K562 (cell line): ENCODE measurements around the gene LAMA5. TPM values are rescaled to one million over a fixed set of nuclear protein-coding genes. Genes with fewer than 3 reads are reported as not detected.

Source experiments
- ATAC-seq: fragments of 200-7000 bp; cut with Tn5 transposase; 3 replicates; pipeline ENCODE4 v1.9.1; 2020; ENCODE audit warnings: moderate library complexity
- BruUV-seq: library from RNA; stranded (reverse); fragments of 400-500 nt; replicated peaks from 2 replicates; lab custom pipeline; 2021; lab: Mats Ljungman, UMichigan
- CTCF ChIA-PET: fragments of 300-600 bp; formaldehyde crosslinking; extraction: SDS; loops from one replicate; lab custom pipeline; 2021; ENCODE audit warnings: low intra/inter-chr PET ratio; lab: Yijun Ruan, JAX
- POLR2A ChIA-PET: fragments of 300-600, 350-650 bp; sonication (Branson Sonifier 250); formaldehyde crosslinking; extraction: SDS; loops from one replicate; lab custom pipeline; 2021; ENCODE audit warnings: antibody characterized with exemption, inconsistent platforms; lab: Yijun Ruan, JAX
- DNase-seq, 4 experiments: peaks; one replicate each; pipeline versions ENCODE4 v3.0.0 to v3.0.0-alpha.2; 2011 to 2018; ENCODE audit warnings: low spot score in 3 of 4, mixed read lengths in 3 of 4; ENCODE audit errors: extremely low read depth in 1 of 4
- FAIRE-seq: peaks from 2 replicates; lab custom pipeline; 2011; peaks lifted over from hg19 to GRCh38; lab: Jason Lieb, UNC
- H2AFZ ChIP-seq: 2 replicates; pipeline ENCODE4 v1.6.0; 2011; ENCODE audit warnings: low read depth, low read length, control low read depth, inconsistent platforms
- H3K27ac ChIP-seq: fragments of 200-600 bp; 3 replicates; pipeline ENCODE4 v1.8.0; 2011; ENCODE audit warnings: low read depth, mild to moderate bottlenecking, control low read depth, inconsistent platforms, low read length, moderate library complexity, mixed read lengths; ENCODE audit errors: extremely low read depth
- H3K27me3 ChIP-seq, 2 experiments: fragments of 300-600 bp in 1 of 2; 2 replicates in 1 of 2; 3 replicates in 1 of 2; pipeline versions ENCODE4 v1.6.0 to v1.8.0; 2011; ENCODE audit warnings: inconsistent platforms in 2 of 2, low read length in 2 of 2, mild to moderate bottlenecking in 1 of 2, mixed read lengths in 1 of 2, moderate library complexity in 1 of 2; ENCODE audit not compliant: control insufficient read depth in 2 of 2, insufficient read depth in 2 of 2
- H3K36me3 ChIP-seq: fragments of 300-600 bp; 3 replicates; pipeline ENCODE4 v1.8.0; 2011; ENCODE audit warnings: mild to moderate bottlenecking, low read length, inconsistent platforms; ENCODE audit not compliant: control insufficient read depth, insufficient read depth
- H3K4me1 ChIP-seq, 2 experiments: fragments of 200-600 bp in 1 of 2; replicated peaks in 1 of 2; 2 replicates in 1 of 2; 3 replicates in 1 of 2; pipeline versions ENCODE4 v1.5.1 to v1.8.0; 2011; ENCODE audit warnings: inconsistent platforms in 2 of 2, low read length in 2 of 2, mild to moderate bottlenecking in 1 of 2, mixed read lengths in 1 of 2, moderate library complexity in 1 of 2; ENCODE audit not compliant: control insufficient read depth in 2 of 2, insufficient read depth in 2 of 2
- H3K4me2 ChIP-seq: 2 replicates; pipeline ENCODE4 v1.6.1; 2011; ENCODE audit warnings: low read length, control low read depth, inconsistent platforms, mixed read lengths; ENCODE audit not compliant: insufficient read depth
- H3K4me3 ChIP-seq: fragments of 200-600 bp; sonication (generic), shearing (Covaris generic); 2 replicates; pipeline ENCODE4 v1.5.1; 2016; ENCODE audit warnings: control low read depth, inconsistent platforms
- H3K79me2 ChIP-seq: fragments of 200-600 bp; 3 replicates; pipeline ENCODE4 v1.8.0; 2011; ENCODE audit warnings: low read length, inconsistent platforms; ENCODE audit not compliant: control insufficient read depth, insufficient read depth
- H3K9ac ChIP-seq, 2 experiments: 2 replicates each; pipeline versions ENCODE4 v1.6.0 to v1.6.1; 2011; ENCODE audit warnings: low read depth in 2 of 2, low read length in 2 of 2, control low read depth in 1 of 2, inconsistent platforms in 1 of 2, mild to moderate bottlenecking in 1 of 2, mixed read lengths in 1 of 2; ENCODE audit not compliant: insufficient read depth in 1 of 2
- H3K9me1 ChIP-seq: one replicate; pipeline ENCODE4 v1.6.0; 2011; ENCODE audit warnings: inconsistent platforms, mild to moderate bottlenecking, low read length, moderate library complexity; ENCODE audit not compliant: control insufficient read depth, insufficient read depth
- H3K9me3 ChIP-seq: replicated peaks from 2 replicates; pipeline ENCODE4 v1.5.1; 2011; ENCODE audit warnings: low read depth, low read length, inconsistent platforms; ENCODE audit not compliant: control insufficient read depth, insufficient read depth
- H4K20me1 ChIP-seq: replicated peaks from 2 replicates; pipeline ENCODE4 v1.6.1; 2011; ENCODE audit warnings: low read length, inconsistent platforms, mixed read lengths; ENCODE audit not compliant: control insufficient read depth, insufficient read depth
- CSDE1 ChIP-seq, 2 experiments: fragments of 450-650 bp; IDR thresholded peaks; 2 replicates each; pipeline ENCODE4 v1.6.1; 2016; ENCODE audit warnings: mild to moderate bottlenecking in 1 of 2
- MXD1 ChIP-seq: fragments of 250-450 bp; sonication (Bioruptor Pico); IDR thresholded peaks from 2 replicates; pipeline ENCODE4 v1.8.0; 2021; ENCODE audit warnings: borderline replicate concordance, mild to moderate bottlenecking, moderate library complexity; ENCODE audit not compliant: poor library complexity, severe bottlenecking
- RBFOX2 ChIP-seq: fragments of 200-400 bp; formaldehyde crosslinking; IDR thresholded peaks from 2 replicates; pipeline ENCODE4 v1.6.1; 2017; ENCODE audit warnings: low read depth, mild to moderate bottlenecking, low read length, moderate library complexity
- RFX5 ChIP-seq: IDR thresholded peaks from 2 replicates; pipeline ENCODE4 v1.6.1; 2011; ENCODE audit warnings: low read depth, mild to moderate bottlenecking, improper control_type of control experiment, low read length
- U2AF2 ChIP-seq: fragments of 200-400 bp; formaldehyde crosslinking; optimal IDR thresholded peaks from 2 replicates; pipeline ENCODE3; 2017; ENCODE audit warnings: low read depth, mild to moderate bottlenecking, low read length
- WGBS: fragments of 100-300 bp; shearing (Covaris generic); methylation state at CpG from one replicate; pipeline ENCODE4 v1.1.6; 2016; ENCODE audit warnings: low coverage, mixed read lengths; ENCODE audit not compliant: insufficient coverage; ENCODE audit errors: missing lambda C conversion rate; 5-methylcytosine and 5-hydroxymethylcytosine counted together
- in situ Hi-C: fragments of 300-500 bp; cut with MboI; formaldehyde crosslinking; loops from 4 replicates; pipeline ENCODE4 v1.15.0; 2018; ENCODE audit warnings: inconsistent platforms, mixed read lengths
- intact Hi-C: fragments of 100-400 bp; cut with micrococcal nuclease; formaldehyde crosslinking; loops from 2 replicates; pipeline ENCODE4 v1.14.2; 2022
- polyA plus RNA-seq, 8 experiments: library from polyadenylated mRNA; depleted of rRNA in 4 of 8; stranded (reverse) in 5 of 8; unstranded in 3 of 8; fragments of >200 nt; fragmentation: Nextera tagmentation in 2 of 8; fragmentation: Illumina TruSeq in 1 of 8; extraction: Ambion mirVana in 2 of 8; extraction: Trizol in 1 of 8; gene quantifications; 2 replicates each; pipeline versions ENCODE4 v1.2.1 to v1.2.3, GENCODE V29; 2011 to 2014; ENCODE audit warnings: inconsistent platforms in 1 of 8, missing spikeins in 1 of 8
- total RNA-seq, 7 experiments: library from RNA; depleted of rRNA in 6 of 7; stranded (reverse); fragments of >200 nt in 6 of 7; fragmentation: Illumina TruSeq in 2 of 7; extraction: Trizol in 2 of 7; gene quantifications; 2 replicates each; pipeline versions ENCODE4 v1.2.1 to v1.2.3, GENCODE V29; 2011 to 2021; ENCODE audit warnings: low replicate concordance in 1 of 7

The LAMA5 gene
- total and polyA plus RNA-seq, 9 of the 15 experiments (the other 6 are each of a cell fraction or from before 2014, with no cell fraction given), result 0.31 to 101 (median 7.8) TPM

GRCh38 chr20:62328684-62329388 lies 38.3 kb downstream of the LAMA5 start:
- CTCF ChIA-PET, result no interaction called here
- no peak overlapping the region for H3K27ac ChIP-seq
- H3K4me1 ChIP-seq, result peaks cover 0 to 10% of the 10 kb centered on the region in 2 experiments; a peak in 1 of 5 replicates
- POLR2A ChIA-PET, result no interaction called here
- H3K4me3 ChIP-seq, result no peak overlapping the region
- peaks cover 96% of the 10 kb centered on the region; the same call in 2 of the 3 replicates for H3K36me3 ChIP-seq
- FAIRE-seq (no peak), ATAC-seq (no peak), DNase-seq (no peak)
- H3K9me3 ChIP-seq, result no peaks in the 10 kb centered on the region
- WGBS, result 97% methylated on average over 22 of the region's 26 CpGs
- H3K9me1 ChIP-seq, result no peaks in the 10 kb centered on the region
- H4K20me1 ChIP-seq, result no peaks in the 10 kb centered on the region
- H3K4me2 ChIP-seq, result no peak overlapping the region
- no peak overlapping the region for H3K9ac ChIP-seq
- intact Hi-C loops, result no loop called here
- TF ChIP-seq RBFOX2 (0 out of 2 replicates have a peak, but pooled peaks have one; percentile 4), U2AF2 (no peak)
- no peak overlapping the region for H2AFZ ChIP-seq
- BruUV-seq, result no TSS peak
- H3K27me3 ChIP-seq, result no peaks in the 10 kb centered on the region
- no peaks in the 10 kb centered on the region for H3K79me2 ChIP-seq
- in situ Hi-C loops, result no loop called here

- in situ Hi-C loops, result no loop called here
- Histone ChIP-seq H3K4me1 (peaks cover 0 to 17% of the 10 kb centered on the region in 2 experiments; a peak in 1 of 5 replicates), H2AFZ (no peak overlapping the region), H3K27ac (no peak overlapping the region), H3K9ac (no peak overlapping the region), H3K4me2 (no peak overlapping the region), H4K20me1 (no peaks in the 10 kb centered on the region), H3K27me3 (no peaks in the 10 kb centered on the region), H3K79me2 (no peaks in the 10 kb centered on the region), H3K9me3 (no peaks in the 10 kb centered on the region), H3K4me3 (no peak overlapping the region), H3K9me1 (no peaks in the 10 kb centered on the region), H3K36me3 (peaks cover 97% of the 10 kb centered on the region; the same call in 2 of the 3 replicates)
- DNase-seq, result no peak
- 89% methylated on average over 18 of the region's 33 CpGs for WGBS
- TF ChIP-seq CSDE1 (IDR thresholded peaks at IDR 0.05), result no peak
- no peak for TF ChIP-seq RFX5
- 0 out of 2 replicates have a peak, but pooled peaks have one; percentile 0 for TF ChIP-seq RBFOX2
- no peak for TF ChIP-seq MXD1 (CRISPR knock-in tag)
- ChIA-PET POLR2A (interaction anchor here (0.6 kb wide), 1 partner anchor 441 kb away, joined by 3 read pairs; no protein-coding TSS in a partner anchor), CTCF (no interaction called here)
- no peak for ATAC-seq
- no peak for FAIRE-seq
- no TSS peak for BruUV-seq
- intact Hi-C loops, result no loop called here
Observed at GRCh38 chr20:62327726-62328495, 39.2 kb downstream of the LAMA5 start.
